ENCODE measurements around the gene TUBB2B. TPM values are rescaled to one million over a fixed set of nuclear protein-coding genes. Genes with fewer than 3 reads are reported as not detected.

The TUBB2B gene
- total RNA-seq, 1 donor from 2014 or later = 6.9 TPM

- no peak for DNase-seq (ENCODE audit: extremely low spot score in 2 of 2)
- Histone ChIP-seq H3K27me3 (no peaks in the 10 kb centered on the region), H3K9me3 (no peaks in the 10 kb centered on the region), H3K4me1 (no peaks in the 10 kb centered on the region), H3K27ac (no peak overlapping the region), H3K4me3 (no peak overlapping the region), H3K36me3 (no peaks in the 10 kb centered on the region)
- intact Hi-C loops (cut with DNase I) = no loop called here
- TF ChIP-seq POLR2AphosphoS5 (IDR thresholded peaks at IDR 0.05; ENCODE audit: insufficient read depth in 1 of 2, low read depth in 1 of 2) = no peak
- TF ChIP-seq CTCF (IDR thresholded peaks at IDR 0.05) = no peak
- TF ChIP-seq POLR2A (IDR thresholded peaks at IDR 0.05) = no peak
Measured at GRCh38 chr6:3239110-3239830, 11.8 kb upstream of the TUBB2B start.

DNA sequence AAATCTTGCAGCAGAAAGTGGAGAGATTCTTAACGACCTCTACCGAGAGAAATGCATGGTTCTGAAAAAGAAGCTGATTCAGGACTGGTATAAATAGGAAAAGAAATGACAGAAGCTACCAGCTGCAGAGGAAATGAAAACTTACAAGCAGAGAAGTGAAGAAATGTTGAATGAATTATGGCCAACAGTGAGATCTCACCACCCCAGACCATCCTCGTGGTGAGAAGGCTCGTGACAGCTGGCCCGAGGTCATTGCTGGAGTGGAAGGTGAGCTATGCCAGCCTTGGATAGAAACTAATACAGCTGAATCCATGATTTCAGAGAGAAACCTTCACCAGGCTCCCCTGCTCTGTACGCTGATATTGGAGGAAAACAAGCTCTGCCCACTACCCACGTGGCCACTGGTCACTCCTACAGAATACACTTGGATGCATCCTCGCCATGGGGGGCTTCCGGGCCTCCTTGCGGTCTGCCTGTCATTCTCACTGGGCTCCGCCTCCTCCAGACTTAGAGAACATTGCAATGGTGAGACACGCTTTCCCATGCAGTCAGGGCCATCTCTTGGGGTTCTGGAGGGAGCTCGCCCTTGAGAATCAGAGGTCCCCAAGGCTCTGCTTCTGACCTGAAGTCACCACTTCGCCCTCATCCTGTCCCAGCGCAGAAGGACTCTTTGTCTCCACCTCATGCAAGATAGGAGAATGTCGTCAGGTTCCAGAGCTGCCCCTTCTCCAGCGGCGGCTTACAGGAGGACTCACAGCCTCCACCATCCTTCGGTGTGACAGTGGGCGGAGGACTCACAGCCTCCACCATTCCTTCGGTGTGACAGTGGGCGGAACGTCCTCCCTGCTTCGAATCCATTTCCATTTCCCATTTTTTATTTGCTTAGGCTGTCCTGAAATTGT, 10.6 kb upstream of the TUBB2B start:
- Histone ChIP-seq H3K9me3 (no peaks in the 10 kb centered on the region), H3K27me3 (no peaks in the 10 kb centered on the region), H3K27ac (no peak overlapping the region), H3K36me3 (no peaks in the 10 kb centered on the region), H3K4me3 (no peak overlapping the region), H3K4me1 (no peaks in the 10 kb centered on the region)
- intact Hi-C loops (cut with DNase I) = no loop called here
- DNase-seq (ENCODE audit: extremely low spot score in 2 of 2) = no peak
- TF ChIP-seq POLR2A (IDR thresholded peaks at IDR 0.05) = no peak
- TF ChIP-seq CTCF (IDR thresholded peaks at IDR 0.05) = no peak
- TF ChIP-seq POLR2AphosphoS5 (IDR thresholded peaks at IDR 0.05; ENCODE audit: insufficient read depth in 1 of 2, low read depth in 1 of 2) = no peak

- no peak for TF ChIP-seq POLR2AphosphoS5 (IDR thresholded peaks at IDR 0.05; ENCODE audit: insufficient read depth in 1 of 2, low read depth in 1 of 2)
- TF ChIP-seq POLR2A (IDR thresholded peaks at IDR 0.05) = no peak
- TF ChIP-seq CTCF (IDR thresholded peaks at IDR 0.05) = no peak
- H3K9me3 ChIP-seq = no peaks in the 10 kb centered on the region
- peaks cover 13% of the 10 kb centered on the region for H3K4me1 ChIP-seq
- no peak overlapping the region for H3K27ac ChIP-seq
- no peaks in the 10 kb centered on the region for H3K36me3 ChIP-seq
- H3K4me3 ChIP-seq = no peak overlapping the region
- no peaks in the 10 kb centered on the region for H3K27me3 ChIP-seq
- intact Hi-C loops (cut with DNase I) = no loop called here
- no peak for DNase-seq (ENCODE audit: extremely low spot score in 2 of 2)
Measured at GRCh38 chr6:3236005-3236404, 8.6 kb upstream of the TUBB2B start.

DNA sequence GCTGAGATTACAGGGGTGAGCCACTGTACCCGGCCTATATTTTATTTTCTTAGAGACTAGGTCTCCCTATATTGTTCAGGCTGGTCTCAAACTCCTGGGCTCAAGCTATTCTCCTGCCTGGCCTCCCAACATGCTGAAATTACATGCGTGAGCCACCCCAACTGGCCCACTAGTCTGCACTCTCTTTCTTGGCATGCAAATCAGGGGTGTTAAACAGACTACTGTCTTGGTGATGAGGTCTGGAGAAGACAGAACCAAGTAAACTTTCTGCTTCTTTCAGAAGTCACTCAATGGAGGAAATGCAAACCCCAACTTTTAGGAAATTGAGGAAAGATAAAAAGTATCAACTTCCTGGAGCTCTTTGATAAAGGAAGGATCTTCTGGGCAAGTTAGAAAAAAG, 8.0 kb upstream of the TUBB2B start:
- H3K36me3 ChIP-seq = no peaks in the 10 kb centered on the region
- TF ChIP-seq POLR2AphosphoS5 (IDR thresholded peaks at IDR 0.05; ENCODE audit: insufficient read depth in 1 of 2, low read depth in 1 of 2) = no peak
- no peak for TF ChIP-seq POLR2A (IDR thresholded peaks at IDR 0.05)
- TF ChIP-seq CTCF (IDR thresholded peaks at IDR 0.05) = no peak
- no peaks in the 10 kb centered on the region for H3K27me3 ChIP-seq
- H3K4me3 ChIP-seq = no peak overlapping the region
- DNase-seq (ENCODE audit: extremely low spot score in 2 of 2) = no peak
- no peaks in the 10 kb centered on the region for H3K9me3 ChIP-seq
- peaks cover 16% of the 10 kb centered on the region for H3K4me1 ChIP-seq
- H3K27ac ChIP-seq = no peak overlapping the region
- intact Hi-C loops (cut with DNase I) = no loop called here

Measured in vagina (tissue), 2 donors.